Urinary bladder (tissue), 4 donors: ENCODE measurements around the gene GAL3ST1. TPM values are rescaled to one million over a fixed set of nuclear protein-coding genes. Genes with fewer than 3 reads are reported as not detected.
"Not testable (repeated sequence)": the region's sequence is repeated elsewhere in the genome, so short reads cannot be mapped to it uniquely, and the experiment has no call there.

ENCODE experiments used
- DNase-seq: peaks from one replicate; pipeline ENCODE4 v3.0.0-alpha.2; 2015; ENCODE audit errors: extremely low spot score
- H3K27ac ChIP-seq: one replicate; pipeline ENCODE4 v1.5.1; 2013; ENCODE audit warnings: low read depth, mild to moderate bottlenecking, moderate library complexity
- H3K36me3 ChIP-seq: one replicate; pipeline ENCODE4 v1.6.1; 2013; ENCODE audit warnings: mild to moderate bottlenecking, moderate library complexity; ENCODE audit not compliant: insufficient read depth
- H3K4me1 ChIP-seq: one replicate; pipeline ENCODE4 v1.6.1; 2013; ENCODE audit warnings: mild to moderate bottlenecking, moderate library complexity; ENCODE audit not compliant: insufficient read depth
- H3K4me3 ChIP-seq: one replicate; pipeline ENCODE4 v1.5.1; 2013; ENCODE audit warnings: low read depth, low read length
- whole genome bisulfite sequencing: extraction: QIAGEN DNeasy Blood & Tissue Kit; methylation state at CpG from one replicate; pipeline ENCODE4 v1.1.7; 2013; 5-methylcytosine and 5-hydroxymethylcytosine counted together
- polyA plus RNA-seq: library from polyadenylated mRNA; stranded (reverse); fragments of 200-250 nt; gene quantifications from one replicate; pipeline ENCODE4 v1.2.3, GENCODE V29; 2013
- total RNA-seq: library from RNA; depleted of rRNA; stranded (reverse); fragments of >200 nt; gene quantifications from one replicate; pipeline ENCODE4 v1.2.3, GENCODE V29; 2014
- donor health status: healthy with polysubstance abuse.
- donor health status: healthy.

The GAL3ST1 gene
- total and polyA plus RNA-seq, 2 donors = 0.63 to 2.7 TPM

DNA sequence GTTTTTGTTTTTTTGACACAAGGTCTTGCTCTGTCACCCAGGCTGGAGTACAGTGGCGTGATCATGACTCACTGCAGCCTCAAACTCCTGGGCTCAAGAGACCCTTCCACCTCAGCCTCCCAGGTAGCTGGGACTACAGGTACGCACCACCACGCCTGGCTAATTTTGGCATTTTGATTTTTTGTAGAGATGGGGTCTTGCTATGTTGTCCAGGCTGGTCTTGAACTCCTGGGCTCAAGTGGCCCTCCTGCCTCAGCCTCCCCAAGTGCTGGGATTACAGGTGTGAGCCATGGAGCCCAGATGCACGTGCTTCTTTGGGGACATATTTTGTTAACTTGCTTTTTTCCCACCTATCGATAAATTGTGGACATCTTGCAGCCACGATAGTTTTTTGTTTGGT is 7.2 kb downstream of the GAL3ST1 start:
- not testable (repeated sequence) for H3K4me1 ChIP-seq, DNase-seq, H3K27ac ChIP-seq, H3K4me3 ChIP-seq, H3K36me3 ChIP-seq
- 88% methylated on average over 6 of the region's 6 CpGs for WGBS

DNA sequence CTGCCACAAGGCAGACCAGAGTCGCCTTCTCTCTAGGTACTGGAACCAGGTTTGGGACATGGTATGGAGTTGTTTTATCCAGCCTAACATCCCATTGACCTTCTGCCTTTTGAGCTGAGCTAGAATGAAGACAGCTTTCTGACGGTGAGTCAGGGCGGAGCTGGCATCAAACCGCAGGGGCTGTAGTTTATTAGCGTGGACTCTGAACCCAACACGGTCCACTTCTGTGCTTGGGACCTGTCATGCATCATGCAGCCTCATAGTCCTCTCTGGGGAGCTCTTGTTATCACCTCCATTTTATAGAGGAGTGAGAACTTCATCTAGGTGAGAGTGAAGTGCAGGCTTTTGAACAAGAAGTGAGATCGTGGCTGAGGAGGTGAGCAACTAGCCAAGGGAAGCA is 8.3 kb downstream of the GAL3ST1 start:
- DNase-seq = no peak
- Histone ChIP-seq H3K36me3 (no peaks in the 10 kb centered on the region), H3K4me1 (no peaks in the 10 kb centered on the region), H3K27ac (no peak overlapping the region), H3K4me3 (no peak overlapping the region)
- 68% methylated on average over 7 of the region's 7 CpGs for WGBS

DNA sequence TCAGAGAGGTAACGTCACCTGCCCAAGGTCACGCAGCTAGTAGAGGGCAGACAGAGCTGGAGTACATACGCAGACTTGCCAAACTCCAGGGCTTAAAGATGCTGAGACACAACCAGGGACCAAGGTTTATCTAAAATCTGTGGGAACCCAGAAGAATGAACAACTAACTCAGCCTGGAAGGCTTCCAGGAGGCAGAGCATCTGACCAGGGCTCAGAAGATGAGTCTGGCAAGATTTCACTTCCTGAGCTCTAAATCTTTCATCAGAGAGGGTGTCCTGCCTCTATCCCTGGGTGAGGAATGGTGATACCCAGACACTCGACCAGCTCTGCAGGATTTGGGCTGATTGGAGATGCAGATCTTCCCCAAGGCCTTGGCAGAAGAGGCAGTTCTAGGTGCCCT is 9.1 kb downstream of the GAL3ST1 start:
- no peak for DNase-seq
- WGBS = 66% methylated on average over 4 of the region's 4 CpGs
- Histone ChIP-seq H3K36me3 (no peaks in the 10 kb centered on the region), H3K4me1 (no peaks in the 10 kb centered on the region), H3K27ac (no peak overlapping the region), H3K4me3 (no peak overlapping the region)

DNA sequence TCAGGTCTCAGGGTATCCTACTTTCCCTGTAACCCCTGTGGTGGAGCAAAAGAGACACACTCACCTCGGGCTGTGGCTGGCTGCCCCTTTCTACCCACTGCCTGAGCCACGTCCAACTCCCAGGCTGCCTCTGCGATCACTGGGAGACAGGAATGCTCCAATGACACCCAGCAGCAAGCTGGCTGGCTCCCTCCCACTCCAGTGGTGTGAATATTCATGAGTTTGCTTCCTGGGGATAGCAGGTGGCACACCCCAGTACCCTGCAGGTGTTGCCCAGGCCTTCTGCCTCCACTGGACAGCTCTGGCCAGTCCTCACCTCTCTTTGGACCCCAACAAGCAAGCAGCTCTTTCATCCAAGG is 9.7 kb downstream of the GAL3ST1 start:
- H3K4me3 ChIP-seq = no peak overlapping the region
- H3K27ac ChIP-seq = no peak overlapping the region
- 25% methylated on average over 3 of the region's 3 CpGs for WGBS
- no peaks in the 10 kb centered on the region for H3K36me3 ChIP-seq
- H3K4me1 ChIP-seq = no peaks in the 10 kb centered on the region
- no peak for DNase-seq

DNA sequence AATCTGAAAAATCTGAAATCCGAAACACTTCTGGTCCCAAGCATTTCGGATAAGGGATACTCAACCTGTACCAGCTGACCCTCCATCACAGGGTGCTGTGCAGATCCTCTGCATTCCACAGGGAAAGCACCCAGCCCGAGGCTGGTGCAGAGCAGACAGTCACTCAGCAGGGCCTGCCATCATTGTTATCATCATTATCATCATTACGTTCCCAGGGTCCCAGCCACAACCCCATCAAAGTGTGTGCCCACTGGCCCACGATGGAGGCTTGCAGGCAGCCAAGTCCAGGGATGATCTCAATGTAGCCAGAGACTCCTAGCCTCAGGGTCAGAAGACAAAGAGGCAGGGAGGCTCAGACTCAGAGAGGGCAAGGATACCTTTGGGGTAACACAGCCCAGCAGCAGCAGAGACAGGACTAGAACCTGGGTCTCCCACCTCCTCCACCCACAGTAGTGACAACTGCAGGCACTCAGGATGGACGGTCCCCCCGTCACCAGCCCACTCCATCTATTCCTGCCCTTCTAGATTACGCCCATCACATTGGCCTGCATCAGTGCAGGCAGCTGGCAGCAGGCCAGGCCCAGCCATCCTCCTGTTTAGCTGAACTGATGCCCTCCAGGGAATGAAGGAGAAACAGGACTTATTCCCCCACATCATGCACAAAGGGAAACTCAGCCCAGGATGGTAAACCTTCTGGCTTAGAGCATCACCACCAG is 10.3 kb downstream of the GAL3ST1 start:
- no peak for DNase-seq
- Histone ChIP-seq H3K36me3 (no peaks in the 10 kb centered on the region), H3K4me1 (no peaks in the 10 kb centered on the region), H3K4me3 (no peak overlapping the region), H3K27ac (no peak overlapping the region)
- WGBS = 68% methylated on average over 8 of the region's 8 CpGs

DNA sequence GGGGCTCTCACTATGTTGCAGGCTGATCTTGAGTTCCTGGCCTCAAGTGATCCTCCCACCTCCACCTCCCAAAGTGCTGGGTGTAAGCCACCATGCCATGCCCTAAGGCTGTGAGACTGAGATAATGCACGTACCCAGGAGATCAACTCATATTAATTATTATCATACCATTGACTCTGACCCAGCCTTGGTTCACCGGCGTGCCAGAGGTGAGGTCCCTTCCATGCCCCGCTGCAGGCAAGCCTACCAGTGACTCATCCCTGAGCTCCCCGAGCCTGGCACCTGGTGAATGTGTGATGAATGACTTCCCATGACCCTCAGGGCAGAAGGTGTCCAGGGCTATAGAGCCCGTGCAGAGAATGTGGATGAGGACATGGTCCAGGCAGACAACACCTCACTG is 12.1 kb downstream of the GAL3ST1 start:
- WGBS = 80% methylated on average over 6 of the region's 6 CpGs
- DNase-seq = no peak
- Histone ChIP-seq H3K4me1 (no peaks in the 10 kb centered on the region), H3K27ac (no peak overlapping the region), H3K36me3 (no peaks in the 10 kb centered on the region), H3K4me3 (no peak overlapping the region)

DNA sequence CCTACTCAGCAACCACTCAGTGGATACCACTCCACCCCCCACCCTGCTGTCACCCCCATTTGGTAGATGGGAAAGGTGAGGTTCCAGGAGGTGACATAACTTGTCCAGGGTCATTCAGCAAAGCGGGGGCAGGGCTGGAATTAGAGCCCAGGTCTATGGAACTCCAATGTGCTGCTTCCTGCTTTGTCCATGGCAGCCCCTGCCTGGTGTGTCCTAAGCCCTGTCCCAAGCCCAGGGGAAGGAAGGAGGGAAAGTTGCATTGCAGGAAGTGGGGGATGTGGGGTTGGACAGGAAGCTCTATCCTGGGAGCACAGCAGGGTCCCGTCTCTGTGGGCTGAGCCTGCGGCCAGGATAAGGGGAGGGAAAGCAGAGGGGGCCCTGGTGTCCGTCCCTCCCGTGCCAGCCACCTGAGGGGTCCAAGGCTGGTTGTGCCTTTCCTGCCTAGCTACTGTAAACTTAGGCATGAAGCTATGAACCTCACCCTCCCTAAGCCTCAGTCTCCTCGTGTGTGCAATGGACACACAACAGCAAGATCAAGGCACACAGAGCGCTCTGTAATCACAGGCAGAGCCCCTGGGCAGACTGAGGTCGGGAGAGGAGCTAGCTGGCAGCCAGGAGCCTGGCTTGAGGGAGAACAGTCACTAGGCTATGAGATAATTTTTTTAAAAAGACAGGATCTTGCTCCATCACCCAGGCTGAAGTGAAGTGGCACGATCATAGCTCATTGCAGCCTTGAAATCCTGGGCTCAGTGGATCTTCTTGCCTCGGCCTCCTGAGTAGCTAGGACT is 12.9 kb downstream of the GAL3ST1 start:
- 53% methylated on average over 10 of the region's 10 CpGs for WGBS
- no peak for DNase-seq
- Histone ChIP-seq H3K27ac (no peak overlapping the region), H3K4me1 (no peaks in the 10 kb centered on the region), H3K4me3 (no peak overlapping the region), H3K36me3 (no peaks in the 10 kb centered on the region)

DNA sequence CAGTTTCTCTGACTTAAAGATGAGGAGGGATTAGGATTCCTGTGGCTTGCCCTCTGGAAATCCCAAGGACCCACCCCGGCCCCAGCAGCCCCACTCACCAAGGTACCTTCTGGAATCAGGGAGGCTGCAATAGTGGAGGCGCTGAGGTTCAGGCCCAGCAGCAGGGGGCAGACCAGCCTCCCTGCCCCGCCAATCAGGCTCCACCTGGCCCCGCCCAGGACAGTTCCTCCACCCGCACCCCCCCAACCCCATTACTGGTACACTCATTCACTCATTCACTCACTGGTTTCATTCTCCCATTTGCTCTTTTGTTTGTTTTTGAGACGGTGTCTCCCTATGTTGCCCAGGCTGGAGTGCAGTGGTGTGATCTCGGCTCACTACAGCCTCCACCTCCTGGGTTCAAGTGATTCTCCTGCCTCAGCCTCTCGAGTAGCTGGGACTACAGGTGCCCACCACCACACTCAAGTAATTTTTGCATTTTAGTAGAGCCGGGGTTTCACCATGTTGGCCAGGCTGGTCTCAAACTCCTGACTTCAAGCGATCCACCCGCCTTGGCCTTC is 13.7 kb downstream of the GAL3ST1 start:
- not testable (repeated sequence) for DNase-seq, H3K4me1 ChIP-seq, H3K27ac ChIP-seq, H3K36me3 ChIP-seq, H3K4me3 ChIP-seq
- 81% methylated on average over 11 of the region's 11 CpGs for WGBS

DNA sequence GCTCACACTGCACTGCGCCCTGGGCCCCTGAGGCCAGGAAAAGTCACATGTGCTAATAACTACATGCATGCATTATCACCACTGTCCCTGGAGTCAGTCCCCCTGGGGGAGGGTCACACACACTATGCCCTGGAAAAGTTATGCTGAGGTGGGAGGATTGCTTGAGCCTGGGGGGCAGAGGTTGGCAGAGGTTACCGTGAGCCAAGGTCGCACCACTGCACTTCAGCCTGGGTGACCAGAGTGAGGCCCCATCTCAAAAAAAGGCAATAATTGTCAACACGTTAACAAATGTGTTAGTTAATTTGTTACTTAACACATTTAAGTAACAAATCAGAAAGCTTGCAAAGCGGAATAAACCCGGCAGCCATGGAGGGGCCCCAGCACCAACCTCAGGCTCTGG is 14.6 kb downstream of the GAL3ST1 start:
- H3K4me1 ChIP-seq = no peaks in the 10 kb centered on the region

DNA sequence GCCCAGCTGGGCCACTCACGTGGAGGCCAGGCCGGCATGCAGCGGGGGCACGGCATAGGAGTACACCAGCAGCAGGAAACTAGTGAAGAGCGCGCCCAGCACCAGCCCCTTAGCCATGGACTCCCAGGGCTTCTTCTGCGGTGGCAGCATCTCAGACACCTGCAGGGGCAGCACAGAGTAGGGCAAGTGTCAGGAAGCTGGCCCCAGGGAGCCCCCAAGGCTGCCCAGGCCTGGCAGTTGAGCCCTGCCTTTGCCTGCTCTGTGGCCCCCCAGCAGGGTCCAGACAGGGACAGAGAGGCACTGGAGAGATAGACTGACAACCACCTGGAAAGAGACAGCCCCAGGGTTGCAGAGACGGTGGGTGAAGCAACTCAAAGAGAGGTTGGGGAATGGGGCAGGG is 17.2 kb downstream of the GAL3ST1 start:
- Histone ChIP-seq H3K4me1 (no peaks in the 10 kb centered on the region), H3K27ac (no peak overlapping the region), H3K36me3 (no peaks in the 10 kb centered on the region), H3K4me3 (no peak overlapping the region)
- DNase-seq = no peak
- 76% methylated on average over 8 of the region's 8 CpGs for WGBS

More for the DNA sequence above, 14.6 kb downstream of the GAL3ST1 start:
- H3K27ac ChIP-seq = no peak overlapping the region
- DNase-seq = no peak
- H3K4me3 ChIP-seq = no peak overlapping the region
- H3K36me3 ChIP-seq = no peaks in the 10 kb centered on the region
- 74% methylated on average over 6 of the region's 6 CpGs for WGBS

DNA sequence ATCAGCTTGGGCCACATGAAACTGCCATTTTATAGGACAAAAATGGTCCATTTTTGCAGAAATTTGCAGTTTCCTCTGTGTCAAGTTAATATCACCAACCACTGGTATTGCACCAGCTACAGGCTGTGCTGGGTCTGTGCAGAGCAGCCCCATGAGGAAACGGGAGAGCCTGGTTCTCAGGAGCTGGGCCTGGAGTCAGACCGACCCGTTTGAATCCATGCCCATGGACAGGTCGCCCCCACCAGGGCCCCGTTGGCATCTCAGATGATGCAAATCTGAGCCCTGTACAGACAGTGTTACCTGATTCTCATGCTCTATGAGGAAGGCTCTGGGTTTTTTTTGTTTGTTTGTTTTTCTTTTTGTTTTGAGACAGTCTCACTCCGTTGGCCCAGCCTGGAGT is 18.1 kb downstream of the GAL3ST1 start:
- Histone ChIP-seq H3K27ac (no peak overlapping the region), H3K4me1 (no peaks in the 10 kb centered on the region), H3K4me3 (no peak overlapping the region), H3K36me3 (no peaks in the 10 kb centered on the region)
- DNase-seq = no peak
- 68% methylated on average over 6 of the region's 6 CpGs for WGBS

DNA sequence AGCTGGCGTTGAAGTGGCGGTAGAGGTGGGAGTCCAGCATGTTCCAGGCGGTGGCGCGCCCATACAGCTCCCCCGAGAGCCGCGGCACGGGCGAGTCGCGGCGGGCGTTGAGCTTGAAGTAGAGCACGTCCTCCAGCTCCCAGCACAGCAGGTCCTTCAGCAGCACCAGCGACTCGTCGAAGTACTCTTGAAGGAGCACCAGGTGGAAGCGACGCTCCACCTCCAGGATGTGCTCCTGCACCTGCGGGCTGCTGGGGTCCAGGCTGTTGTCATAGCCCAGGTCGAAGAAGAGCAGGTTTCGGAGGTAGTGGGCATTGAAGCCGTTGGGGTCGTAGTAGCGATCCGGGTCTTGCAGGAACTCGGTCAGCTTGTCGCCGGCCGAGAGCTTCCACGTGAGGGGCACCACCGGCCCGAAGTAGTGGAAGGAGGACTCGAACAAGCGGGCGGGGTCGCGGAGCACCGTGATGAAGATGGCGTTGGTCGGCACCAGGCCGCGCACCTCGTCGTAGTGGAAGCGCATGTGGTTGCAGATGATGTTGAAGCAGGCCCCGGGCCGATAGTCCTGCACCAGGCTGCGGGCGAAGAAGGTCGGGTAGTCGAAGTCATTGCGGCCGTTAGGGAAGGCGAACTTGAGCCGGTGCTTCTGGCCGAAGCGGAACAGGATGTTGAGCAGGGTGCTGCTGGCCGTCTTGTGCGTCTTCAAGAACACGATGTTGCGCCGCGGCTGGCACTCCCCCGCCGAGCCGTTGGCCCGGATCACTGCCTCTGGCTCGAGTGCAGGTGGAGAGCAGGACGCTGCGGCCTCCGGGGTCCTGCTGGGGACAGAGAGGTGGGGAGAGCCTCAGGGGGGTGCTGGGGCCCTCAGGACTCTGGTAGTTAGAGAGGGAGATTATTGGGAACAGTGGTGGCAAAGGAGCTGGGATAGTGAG is 18.9 kb downstream of the GAL3ST1 start:
- Histone ChIP-seq H3K27ac (no peak overlapping the region), H3K4me3 (no peak overlapping the region), H3K4me1 (no peaks in the 10 kb centered on the region), H3K36me3 (no peaks in the 10 kb centered on the region)
- 94% methylated on average over 73 of the region's 73 CpGs for whole genome bisulfite sequencing
- DNase-seq = no peak

DNA sequence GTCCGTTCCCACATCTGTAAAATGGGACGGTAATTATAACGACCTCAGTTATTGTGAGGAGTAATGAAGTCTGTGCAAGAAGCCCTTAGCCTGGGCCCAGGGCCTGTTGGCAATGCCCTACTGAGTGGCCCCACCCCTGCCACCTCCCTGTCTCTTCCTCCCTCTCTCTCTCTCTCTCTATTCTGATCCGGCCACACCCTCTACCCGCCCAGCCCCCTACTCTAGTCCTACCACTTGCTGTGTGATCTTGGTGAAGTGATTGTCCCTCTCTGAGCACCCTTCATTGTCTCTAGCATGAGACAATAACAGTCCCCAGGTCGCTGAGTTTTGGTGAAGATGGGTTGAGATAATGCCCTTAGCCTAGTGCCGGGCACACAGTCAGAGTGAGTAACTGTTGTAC is 20.5 kb downstream of the GAL3ST1 start:
- no peaks in the 10 kb centered on the region for H3K36me3 ChIP-seq
- 79% methylated on average over 7 of the region's 7 CpGs for WGBS

More for the DNA sequence above, 20.5 kb downstream of the GAL3ST1 start:
- no peak overlapping the region for H3K27ac ChIP-seq
- H3K4me3 ChIP-seq = no peak overlapping the region
- DNase-seq = no peak
- no peaks in the 10 kb centered on the region for H3K4me1 ChIP-seq
